ENCODE measurements around the gene GPA33.

GRCh38 chr1:167110586-167110985 is 20.4 kb upstream of the GPA33 start:
- TF ChIP-seq EZH2 (IDR thresholded peaks at IDR 0.05) (no peak), POLR2AphosphoS5 (IDR thresholded peaks at IDR 0.05; ENCODE audit: borderline replicate concordance, low read depth, low read length) (no peak), FOXP2 (optimal IDR thresholded peaks at IDR 0.05; ENCODE audit: control extremely low read depth, extremely low read length, insufficient read depth) (no peak)
